Gastroesophageal sphincter (tissue), 3 donors: ENCODE data around the gene PRIM2.
A peak's percentile ranks its signal among the peaks of the same experiment; 100 is the strongest.
"Not testable (repeated sequence)": the region's sequence is repeated elsewhere in the genome, so short reads cannot be mapped to it uniquely, and the experiment has no call there.

ENCODE experiments used
- CTCF ChIP-seq, 4 experiments: fragments of 200-600 bp in 2 of 4; fragments of 450-650 bp in 2 of 4; sonication (generic) in 1 of 4; IDR thresholded peaks; one replicate each; pipeline ENCODE4 v1.5.1; 2017 to 2019; ENCODE audit warnings: antibody characterized with exemption in 4 of 4, mild to moderate bottlenecking in 2 of 4, moderate library complexity in 2 of 4
- EP300 ChIP-seq: sonication (generic); formaldehyde crosslinking; IDR thresholded peaks from one replicate; pipeline ENCODE4 v1.6.1; 2017; ENCODE audit warnings: antibody characterized with exemption, mild to moderate bottlenecking
- POLR2A ChIP-seq, 2 donors: fragments of 450-650 bp; IDR thresholded peaks; one replicate each; pipeline ENCODE4 v1.6.1; 2017; ENCODE audit warnings: antibody characterized with exemption in 2 of 2, mild to moderate bottlenecking in 2 of 2, moderate library complexity in 1 of 2
- POLR2AphosphoS5 ChIP-seq: sonication (generic); formaldehyde crosslinking; IDR thresholded peaks from one replicate; pipeline ENCODE4 v1.6.1; 2017; ENCODE audit warnings: antibody characterized with exemption

- peak in 1 of 4 experiments; percentile 26 for TF ChIP-seq CTCF (IDR thresholded peaks at IDR 0.05)
- TF ChIP-seq POLR2A (IDR thresholded peaks at IDR 0.05); EP300; POLR2AphosphoS5: not testable (repeated sequence)
These were observed 218.6 kb downstream of the PRIM2 start for GRCh38 chr6:57535994-57536393.
